ENCODE data around the gene CCIN. TPM values are rescaled to one million over a fixed set of nuclear protein-coding genes. Genes with fewer than 3 reads are reported as not detected.
A peak's percentile ranks its signal among the peaks of the same experiment; 100 is the strongest.
"Not testable (repeated sequence)": the region's sequence is repeated elsewhere in the genome, so short reads cannot be mapped to it uniquely, and the experiment has no call there.

The CCIN gene
- total RNA-seq, 2 experiments from 2014 or later, result 0.13 TPM; not detected in 1

DNA sequence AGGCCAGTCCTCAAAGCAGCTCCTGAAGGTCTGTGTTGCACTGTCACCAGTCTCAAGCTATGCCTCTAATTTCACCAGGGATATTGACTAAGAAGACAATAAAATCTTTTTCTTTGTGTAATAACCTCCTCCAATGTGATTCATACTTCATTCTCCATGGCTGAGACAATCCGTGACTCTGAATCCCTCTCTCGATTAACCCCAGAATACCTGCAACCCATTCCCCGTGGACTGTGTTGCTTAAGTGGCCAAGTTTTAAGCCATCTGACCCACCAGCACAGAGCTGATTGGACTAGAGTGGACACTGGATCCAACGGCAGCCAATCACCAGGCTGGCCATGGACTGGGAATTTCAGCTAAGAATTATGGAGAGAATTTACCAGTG lies 5.4 kb upstream of the CCIN start:
- peaks cover 8% of the 10 kb centered on the region for H3K27me3 Mint-ChIP-seq
- ChIA-PET POLR2A (interaction anchor here (0.7 to 5.0 kb wide), 9 partner anchors 11 to 61 kb away, joined by 3 to 22 read pairs (median 8); partner anchors contain the start of genes CLTA and GLIPR2), CTCF (interaction anchor here (0.8 to 10.1 kb wide), 8 partner anchors 9 to 156 kb away, joined by 3 to 325 read pairs (median 6); partner anchors contain the start of gene GLIPR2)
- H3K36me3 Mint-ChIP-seq (ENCODE audit: low read depth), result peaks cover 17% of the 10 kb centered on the region
- no peak for DNase-seq
- no peak overlapping the region for H3K4me3 Mint-ChIP-seq
- no peak overlapping the region for H3K27ac Mint-ChIP-seq
- no peaks in the 10 kb centered on the region for H3K9me3 Mint-ChIP-seq
- peaks cover 12% of the 10 kb centered on the region for H3K4me1 Mint-ChIP-seq

GRCh38 chr9:36164372-36164771 lies 4.8 kb upstream of the CCIN start:
- Mint-ChIP-seq H3K27me3 (peaks cover 10% of the 10 kb centered on the region), H3K4me1 (peaks cover 12% of the 10 kb centered on the region), H3K9me3 (no peaks in the 10 kb centered on the region), H3K27ac (no peak overlapping the region), H3K4me3 (no peak overlapping the region), H3K36me3 (ENCODE audit: low read depth) (peaks cover 11% of the 10 kb centered on the region)
- ChIA-PET POLR2A (interaction anchor here (1.0 to 5.0 kb wide), 10 partner anchors 12 to 61 kb away, joined by 3 to 22 read pairs (median 8); partner anchors contain the start of genes CLTA and GLIPR2), CTCF (interaction anchor here (1.2 to 10.1 kb wide), 7 partner anchors 9 to 157 kb away, joined by 3 to 325 read pairs (median 10); no protein-coding TSS in a partner anchor)
- DNase-seq, result no peak

DNA sequence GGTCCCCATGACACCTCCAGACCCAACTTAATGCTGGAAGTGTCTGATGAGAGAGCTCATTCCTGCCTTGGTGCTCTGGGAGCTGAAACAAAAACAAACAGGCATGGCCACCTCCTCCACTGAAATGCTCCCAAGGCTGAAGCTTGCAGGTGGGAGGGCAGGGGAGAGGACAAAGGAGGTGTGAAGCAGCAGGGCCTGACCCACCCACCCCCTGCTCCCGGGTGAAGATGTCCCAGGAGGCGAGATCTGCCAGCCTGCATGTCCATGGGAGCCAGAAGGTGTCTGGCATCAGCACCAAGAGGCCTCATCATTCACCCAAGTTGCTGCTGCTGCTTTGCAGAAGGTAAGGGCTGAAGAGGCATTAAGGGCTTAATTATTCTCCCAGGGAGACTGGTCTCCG lies 4.2 kb upstream of the CCIN start:
- no peak for DNase-seq
- Mint-ChIP-seq H3K4me1 (peaks cover 12% of the 10 kb centered on the region), H3K27me3 (peaks cover 14% of the 10 kb centered on the region), H3K9me3 (no peaks in the 10 kb centered on the region), H3K27ac (no peak overlapping the region), H3K4me3 (peak overlapping the region; percentile 17), H3K36me3 (ENCODE audit: low read depth) (peaks cover 9% of the 10 kb centered on the region)
- ChIA-PET POLR2A (interaction anchor here (1.0 to 5.0 kb wide), 10 partner anchors 12 to 62 kb away, joined by 3 to 22 read pairs (median 8); partner anchors contain the start of genes CLTA and GLIPR2), CTCF (interaction anchor here (1.2 to 10.1 kb wide), 7 partner anchors 10 to 157 kb away, joined by 3 to 325 read pairs (median 10); no protein-coding TSS in a partner anchor)

DNA sequence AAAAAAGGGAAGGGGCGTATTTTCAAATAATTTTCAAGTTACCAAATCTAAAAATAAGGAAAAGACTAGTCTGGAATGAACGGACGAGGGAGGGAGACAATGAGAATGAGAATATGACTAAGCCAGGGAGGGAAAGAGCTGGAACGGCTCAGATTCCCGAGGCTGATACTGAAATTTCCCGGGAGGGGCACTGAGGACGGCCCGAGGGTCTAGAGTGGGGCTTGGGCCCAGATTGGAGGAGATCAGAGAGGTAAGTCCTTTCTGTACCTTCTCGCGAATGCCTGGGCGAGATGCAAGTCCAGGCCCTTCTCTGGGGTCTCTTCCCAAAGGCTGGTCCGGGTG lies 3.4 kb upstream of the CCIN start:
- ChIA-PET CTCF (interaction anchor here (1.4 to 10.1 kb wide), 12 partner anchors 8 to 159 kb away, joined by 3 to 325 read pairs (median 9); partner anchors contain the start of genes CLTA and GLIPR2), POLR2A (interaction anchor here (0.6 to 5.0 kb wide), 6 partner anchors 11 to 38 kb away, joined by 3 to 44 read pairs (median 9); partner anchors contain the start of genes CLTA and GLIPR2)
- no peak for DNase-seq
- H3K27me3 Mint-ChIP-seq, result peaks cover 14% of the 10 kb centered on the region
- H3K36me3 Mint-ChIP-seq (ENCODE audit: low read depth), result peaks cover 4% of the 10 kb centered on the region
- no peak overlapping the region for H3K27ac Mint-ChIP-seq
- peaks cover 12% of the 10 kb centered on the region for H3K4me1 Mint-ChIP-seq
- no peaks in the 10 kb centered on the region for H3K9me3 Mint-ChIP-seq
- H3K4me3 Mint-ChIP-seq, result peak overlapping the region; percentile 12

DNA sequence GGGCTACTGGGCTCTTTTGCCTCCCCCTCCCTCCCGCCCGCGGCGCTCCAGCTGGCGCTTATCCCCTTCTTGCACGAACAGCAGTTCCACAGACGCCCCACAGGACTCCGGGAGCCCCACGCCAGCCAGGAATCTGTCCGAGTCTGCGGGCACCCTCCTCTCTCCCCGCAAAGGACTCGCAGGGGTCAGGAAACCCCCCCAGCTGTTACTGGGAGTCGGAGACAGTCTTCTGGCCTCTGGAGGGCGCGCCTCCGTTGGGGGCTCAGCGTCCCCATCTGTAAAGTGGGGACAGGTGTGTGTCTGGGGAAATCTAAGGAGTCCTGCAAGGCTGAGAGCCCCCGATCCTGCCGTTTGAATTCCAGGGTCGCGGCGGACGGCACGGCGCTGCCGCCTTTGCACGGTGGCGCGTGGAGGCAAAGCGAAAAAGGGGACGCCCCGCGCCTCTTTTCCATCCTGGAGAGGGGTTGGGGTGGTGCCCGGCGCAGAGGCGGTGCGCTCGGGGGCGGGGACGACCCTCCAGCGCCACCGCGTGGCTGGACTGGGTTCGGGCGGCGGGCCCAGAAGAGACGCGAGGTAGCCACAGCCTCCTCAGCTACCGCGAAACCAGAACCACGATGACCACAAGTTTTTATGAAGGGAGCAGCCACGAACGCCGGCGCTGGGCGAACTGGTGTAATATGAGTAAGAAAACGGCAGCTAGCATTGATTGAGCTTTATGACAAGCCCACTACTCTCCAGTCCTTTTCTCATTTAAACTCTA lies 2.8 kb upstream of the CCIN start:
- no peak overlapping the region for H3K27ac Mint-ChIP-seq
- no peaks in the 10 kb centered on the region for H3K9me3 Mint-ChIP-seq
- H3K27me3 Mint-ChIP-seq, result peaks cover 14% of the 10 kb centered on the region
- POLR2A ChIA-PET, result interaction anchor here (0.6 to 5.0 kb wide), 10 partner anchors 12 to 64 kb away, joined by 3 to 44 read pairs (median 8); partner anchors contain the start of genes CLTA and GLIPR2
- H3K36me3 Mint-ChIP-seq (ENCODE audit: low read depth), result peaks cover 2% of the 10 kb centered on the region
- peaks cover 12% of the 10 kb centered on the region for H3K4me1 Mint-ChIP-seq
- H3K4me3 Mint-ChIP-seq, result peak overlapping the region; percentile 66
- CTCF ChIA-PET, result interaction anchor here (0.7 to 10.1 kb wide), 29 partner anchors 9 to 163 kb away, joined by 3 to 325 read pairs (median 5); partner anchors contain the start of genes CLTA and GLIPR2
- peak; percentile 87 for DNase-seq

DNA sequence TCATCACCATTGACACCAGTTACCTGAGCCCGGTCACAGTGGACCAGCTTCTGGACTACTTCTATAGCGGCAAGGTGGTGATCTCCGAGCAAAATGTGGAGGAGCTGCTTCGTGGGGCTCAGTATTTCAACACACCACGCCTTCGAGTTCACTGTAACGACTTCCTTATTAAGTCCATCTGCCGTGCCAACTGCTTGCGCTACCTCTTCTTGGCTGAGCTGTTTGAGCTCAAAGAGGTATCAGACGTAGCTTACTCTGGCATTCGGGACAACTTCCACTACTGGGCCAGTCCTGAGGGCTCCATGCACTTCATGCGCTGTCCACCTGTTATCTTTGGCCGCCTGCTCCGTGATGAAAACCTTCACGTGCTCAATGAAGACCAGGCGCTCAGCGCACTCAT lies 520 bp downstream of the CCIN start:
- CTCF ChIA-PET, result interaction anchor here (1.3 to 10.1 kb wide), 3 partner anchors 21 to 161 kb away, joined by 4 to 325 read pairs (median 33); partner anchors contain the start of gene CLTA
- peaks cover 14% of the 10 kb centered on the region for H3K4me1 Mint-ChIP-seq
- no peak overlapping the region for H3K4me3 Mint-ChIP-seq
- H3K27ac Mint-ChIP-seq, result no peak overlapping the region
- DNase-seq, result no peak
- POLR2A ChIA-PET, result interaction anchor here (0.7 to 4.8 kb wide), 3 partner anchors 19 to 77 kb away, joined by 3 to 44 read pairs (median 4); partner anchors contain the start of gene CLTA
- H3K27me3 Mint-ChIP-seq, result peaks cover 14% of the 10 kb centered on the region
- H3K9me3 Mint-ChIP-seq, result no peaks in the 10 kb centered on the region
- no peaks in the 10 kb centered on the region for H3K36me3 Mint-ChIP-seq (ENCODE audit: low read depth)

- H3K27ac Mint-ChIP-seq, result no peak overlapping the region
- H3K36me3 Mint-ChIP-seq (ENCODE audit: low read depth), result no peaks in the 10 kb centered on the region
- no peaks in the 10 kb centered on the region for H3K9me3 Mint-ChIP-seq
- POLR2A ChIA-PET, result interaction anchor here (4.8 kb wide), 1 partner anchor 19 kb away, joined by 44 read pairs; the partner anchor contains the start of gene CLTA
- H3K27me3 Mint-ChIP-seq, result peaks cover 14% of the 10 kb centered on the region
- CTCF ChIA-PET, result interaction anchor here (10.1 kb wide), 1 partner anchor 68 kb away, joined by 325 read pairs; no protein-coding TSS in a partner anchor
- DNase-seq, result no peak
- H3K4me1 Mint-ChIP-seq, result peaks cover 12% of the 10 kb centered on the region
- no peak overlapping the region for H3K4me3 Mint-ChIP-seq
These were observed 1.3 kb downstream of the CCIN start for GRCh38 chr9:36170531-36170930.

GRCh38 chr9:36173861-36174260 lies 4.7 kb downstream of the CCIN start:
- ChIA-PET CTCF (no interaction called here), POLR2A (interaction anchor here (1.1 kb wide), 1 partner anchor 17 kb away, joined by 3 read pairs; the partner anchor contains the start of gene CLTA)
- no peak overlapping the region for H3K27ac Mint-ChIP-seq
- H3K4me3 Mint-ChIP-seq, result no peak overlapping the region
- no peaks in the 10 kb centered on the region for H3K9me3 Mint-ChIP-seq
- H3K27me3 Mint-ChIP-seq, result peaks cover 8% of the 10 kb centered on the region
- H3K4me1 Mint-ChIP-seq, result peaks cover 5% of the 10 kb centered on the region
- DNase-seq, result no peak
- H3K36me3 Mint-ChIP-seq (ENCODE audit: low read depth), result no peaks in the 10 kb centered on the region

DNA sequence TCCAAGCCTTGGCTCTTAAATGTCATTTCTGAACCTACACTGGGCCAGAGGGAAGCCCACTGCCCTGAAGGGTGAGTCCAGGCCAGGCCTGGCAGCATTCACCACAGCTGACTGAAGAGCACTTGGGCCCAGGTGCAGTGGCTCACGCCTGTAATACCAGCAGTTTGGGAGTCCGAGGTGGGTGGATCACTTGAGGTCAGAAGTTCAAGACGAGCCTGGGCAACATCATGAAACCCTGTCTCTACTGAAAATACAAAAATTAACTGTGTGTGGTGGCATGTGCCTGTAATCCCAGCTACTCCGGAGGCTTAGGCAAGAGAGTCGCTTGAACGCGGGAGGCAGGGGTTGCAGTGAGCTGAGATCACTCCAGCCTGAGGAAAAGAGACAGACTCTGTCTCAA lies 5.1 kb downstream of the CCIN start:
- H3K36me3 Mint-ChIP-seq (ENCODE audit: low read depth), result no peaks in the 10 kb centered on the region
- ChIA-PET CTCF (interaction anchor here (1.5 kb wide), 1 partner anchor 71 kb away, joined by 5 read pairs; no protein-coding TSS in a partner anchor), POLR2A (interaction anchor here (1.1 kb wide), 1 partner anchor 16 kb away, joined by 3 read pairs; the partner anchor contains the start of gene CLTA)
- peaks cover 8% of the 10 kb centered on the region for H3K27me3 Mint-ChIP-seq
- no peak overlapping the region for H3K27ac Mint-ChIP-seq
- peaks cover 9% of the 10 kb centered on the region for H3K4me1 Mint-ChIP-seq
- no peak for DNase-seq
- H3K4me3 Mint-ChIP-seq, result no peak overlapping the region
- H3K9me3 Mint-ChIP-seq, result no peaks in the 10 kb centered on the region

GRCh38 chr9:36174731-36175130 lies 5.5 kb downstream of the CCIN start:
- Mint-ChIP-seq H3K27ac (no peak overlapping the region), H3K4me1 (peaks cover 9% of the 10 kb centered on the region), H3K4me3 (no peak overlapping the region), H3K27me3 (peaks cover 8% of the 10 kb centered on the region), H3K36me3 (ENCODE audit: low read depth) (no peaks in the 10 kb centered on the region), H3K9me3 (no peaks in the 10 kb centered on the region)
- CTCF ChIA-PET, result interaction anchor here (0.7 to 1.5 kb wide), 3 partner anchors 13 to 72 kb away, joined by 3 to 5 read pairs (median 4); partner anchors contain the start of gene CLTA
- no peak for DNase-seq
- POLR2A ChIA-PET, result no interaction called here

DNA sequence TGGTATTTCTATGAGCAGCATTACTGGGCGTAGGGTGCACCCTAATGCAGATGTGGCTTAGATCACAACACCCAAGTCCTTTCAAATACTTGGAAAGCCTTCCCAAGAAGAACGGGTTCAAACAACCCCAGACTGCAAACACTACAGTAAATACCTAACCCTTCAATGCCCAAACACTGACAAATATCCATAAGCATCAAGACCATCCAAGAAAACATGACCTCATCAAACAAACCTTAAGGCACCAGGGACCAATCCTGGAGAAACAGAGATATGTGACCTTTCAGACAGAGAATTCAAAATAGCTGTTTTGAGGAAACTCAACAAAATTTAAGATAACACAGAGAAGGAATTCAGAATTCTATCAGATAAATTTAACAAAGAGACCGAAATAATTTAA lies 6.0 kb downstream of the CCIN start:
- H3K36me3 Mint-ChIP-seq (ENCODE audit: low read depth); H3K27ac Mint-ChIP-seq; H3K9me3 Mint-ChIP-seq; H3K4me1 Mint-ChIP-seq; DNase-seq; H3K4me3 Mint-ChIP-seq: not testable (repeated sequence)
- CTCF ChIA-PET, result interaction anchor here (0.7 to 1.5 kb wide), 4 partner anchors 12 to 72 kb away, joined by 3 to 5 read pairs (median 4); partner anchors contain the start of gene CLTA
- POLR2A ChIA-PET, result interaction anchor here (1.0 kb wide), 1 partner anchor 73 kb away, joined by 3 read pairs; no protein-coding TSS in a partner anchor
- peaks cover 10% of the 10 kb centered on the region for H3K27me3 Mint-ChIP-seq

DNA sequence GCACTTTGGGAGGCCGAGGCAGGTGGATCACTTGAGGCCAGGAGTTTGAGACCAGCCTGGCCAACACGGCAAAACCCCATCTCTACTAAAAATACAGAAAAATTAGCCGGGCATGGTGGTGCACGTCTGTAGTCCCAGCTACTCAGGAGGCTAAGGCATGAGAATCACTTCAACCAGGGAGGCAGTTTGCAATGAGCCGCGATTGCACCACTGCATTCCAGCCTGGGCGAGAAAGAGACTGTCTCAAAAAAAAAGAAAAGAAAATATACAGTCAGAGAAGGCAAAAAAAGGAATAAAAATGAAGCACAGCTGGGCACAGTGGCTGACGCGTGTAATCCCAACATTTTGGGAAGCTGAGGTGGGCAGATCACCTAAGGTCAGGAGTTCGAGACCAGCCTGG lies 7.3 kb downstream of the CCIN start:
- H3K4me1 Mint-ChIP-seq; H3K4me3 Mint-ChIP-seq; H3K36me3 Mint-ChIP-seq (ENCODE audit: low read depth); H3K9me3 Mint-ChIP-seq; DNase-seq; H3K27ac Mint-ChIP-seq: not testable (repeated sequence)
- peaks cover 19% of the 10 kb centered on the region for H3K27me3 Mint-ChIP-seq
- CTCF ChIA-PET, result interaction anchor here (0.5 to 2.5 kb wide), 3 partner anchors 10 to 74 kb away, joined by 3 to 11 read pairs (median 5); no protein-coding TSS in a partner anchor
- POLR2A ChIA-PET, result interaction anchor here (1.0 to 1.2 kb wide), 2 partner anchors 13 to 75 kb away, joined by 3 read pairs; no protein-coding TSS in a partner anchor

All from activated CD4-positive, alpha-beta memory T cell treated with anti-CD3 and anti-CD28 coated beads, Interleukin-2, amount 10 ng/mL, durations not matched to agents 7 days and 5 days (primary cell).